NCI-H128 (cell line): ENCODE results near the gene ASB16.

ENCODE experiments used
- DNase-seq: peaks from one replicate; lab custom pipeline; 2025; ENCODE audit not compliant: unreplicated experiment; lab: John Stamatoyannopoulos, UW

ASB16 gene

DNA sequence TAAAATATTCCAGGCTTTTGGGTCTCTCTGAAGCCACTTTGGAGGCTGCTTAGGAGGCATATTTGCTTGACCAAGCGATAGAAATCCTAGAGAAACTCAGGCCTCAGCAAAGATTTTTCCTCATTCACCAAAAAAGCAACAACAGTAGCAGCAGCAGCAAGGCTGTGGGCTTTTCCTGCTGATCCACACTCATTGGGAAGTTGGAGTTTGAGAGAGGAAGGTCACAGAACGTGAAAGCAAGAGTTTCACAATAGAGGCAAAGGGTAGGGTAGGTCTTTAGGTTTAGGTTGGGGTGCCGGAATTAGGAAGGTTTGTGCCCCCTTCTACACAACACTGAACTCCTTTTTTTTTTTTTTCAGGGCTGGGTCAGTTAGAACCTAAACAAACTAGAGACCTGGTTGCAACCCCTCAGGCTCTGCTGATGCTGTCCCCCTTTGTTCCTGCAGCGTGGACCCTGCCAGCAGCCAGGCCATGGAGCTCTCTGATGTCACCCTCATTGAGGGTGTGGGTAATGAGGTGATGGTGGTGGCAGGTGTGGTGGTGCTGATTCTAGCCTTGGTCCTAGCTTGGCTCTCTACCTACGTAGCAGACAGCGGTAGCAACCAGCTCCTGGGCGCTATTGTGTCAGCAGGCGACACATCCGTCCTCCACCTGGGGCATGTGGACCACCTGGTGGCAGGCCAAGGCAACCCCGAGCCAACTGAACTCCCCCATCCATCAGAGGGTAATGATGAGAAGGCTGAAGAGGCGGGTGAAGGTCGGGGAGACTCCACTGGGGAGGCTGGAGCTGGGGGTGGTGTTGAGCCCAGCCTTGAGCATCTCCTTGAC is 18.3 kb downstream of the ASB16 start:
- DNase-seq = no peak

DNA sequence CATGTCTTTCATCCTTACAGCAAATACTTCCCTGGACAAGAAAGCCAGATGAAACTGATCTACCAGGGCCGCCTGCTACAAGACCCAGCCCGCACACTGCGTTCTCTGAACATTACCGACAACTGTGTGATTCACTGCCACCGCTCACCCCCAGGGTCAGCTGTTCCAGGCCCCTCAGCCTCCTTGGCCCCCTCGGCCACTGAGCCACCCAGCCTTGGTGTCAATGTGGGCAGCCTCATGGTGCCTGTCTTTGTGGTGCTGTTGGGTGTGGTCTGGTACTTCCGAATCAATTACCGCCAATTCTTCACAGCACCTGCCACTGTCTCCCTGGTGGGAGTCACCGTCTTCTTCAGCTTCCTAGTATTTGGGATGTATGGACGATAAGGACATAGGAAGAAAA is 20.0 kb downstream of the ASB16 start:
- DNase-seq = no peak

DNA sequence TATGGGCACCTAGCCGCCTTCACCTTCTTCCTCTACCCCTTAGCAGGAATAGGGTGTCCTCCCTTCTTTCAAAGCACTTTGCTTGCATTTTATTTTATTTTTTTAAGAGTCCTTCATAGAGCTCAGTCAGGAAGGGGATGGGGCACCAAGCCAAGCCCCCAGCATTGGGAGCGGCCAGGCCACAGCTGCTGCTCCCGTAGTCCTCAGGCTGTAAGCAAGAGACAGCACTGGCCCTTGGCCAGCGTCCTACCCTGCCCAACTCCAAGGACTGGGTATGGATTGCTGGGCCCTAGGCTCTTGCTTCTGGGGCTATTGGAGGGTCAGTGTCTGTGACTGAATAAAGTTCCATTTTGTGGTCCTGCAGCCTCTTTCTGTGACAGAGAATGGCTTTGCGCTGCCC is 20.9 kb downstream of the ASB16 start:
- no peak for DNase-seq

DNA sequence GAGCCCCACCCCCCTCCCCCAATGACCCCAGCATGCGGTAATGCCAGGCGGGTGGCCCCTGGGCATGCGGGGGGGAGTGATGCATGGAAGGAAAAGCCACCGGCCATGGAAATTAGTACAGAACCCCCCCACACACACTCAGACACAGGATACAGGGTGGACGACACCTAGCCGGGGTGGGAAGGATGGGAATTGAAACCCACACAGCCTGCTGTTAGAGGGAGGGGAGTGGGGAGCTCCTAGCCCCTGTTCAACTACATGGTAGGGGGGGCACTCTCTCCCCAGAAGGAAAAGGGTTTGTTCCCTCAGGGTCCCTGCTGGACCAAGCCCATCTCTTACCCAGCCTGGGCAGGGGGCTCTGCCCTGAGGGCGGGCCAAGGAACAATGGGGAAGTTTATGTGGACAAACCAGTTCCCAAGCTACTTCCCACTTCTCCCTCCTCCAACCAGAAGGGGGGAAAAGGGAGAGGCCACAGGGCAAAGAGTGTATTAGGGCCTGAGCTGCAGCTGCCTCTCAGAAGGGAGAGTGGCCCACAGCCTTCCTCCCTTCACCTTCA is 21.5 kb downstream of the ASB16 start:
- DNase-seq = no peak

DNA sequence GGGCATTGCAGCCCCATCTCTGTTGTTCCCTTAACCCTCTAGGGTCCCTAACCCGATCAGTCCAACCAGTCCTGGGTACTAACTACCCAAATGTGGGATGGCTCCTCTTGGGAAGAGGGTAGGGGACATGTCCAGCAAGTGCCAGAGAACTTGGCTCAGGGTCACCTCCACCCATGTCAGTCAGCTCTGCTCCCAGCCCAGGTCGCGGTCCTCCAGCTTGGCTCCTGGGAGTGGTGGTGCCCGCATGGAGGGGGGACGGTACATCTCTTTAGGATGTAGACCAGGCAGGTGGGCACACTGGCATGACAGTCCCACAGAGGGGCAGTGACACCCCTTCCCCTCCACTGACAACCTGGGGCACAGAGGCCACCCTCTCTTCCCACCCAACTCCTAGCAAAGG is 22.2 kb downstream of the ASB16 start:
- DNase-seq = no peak

DNA sequence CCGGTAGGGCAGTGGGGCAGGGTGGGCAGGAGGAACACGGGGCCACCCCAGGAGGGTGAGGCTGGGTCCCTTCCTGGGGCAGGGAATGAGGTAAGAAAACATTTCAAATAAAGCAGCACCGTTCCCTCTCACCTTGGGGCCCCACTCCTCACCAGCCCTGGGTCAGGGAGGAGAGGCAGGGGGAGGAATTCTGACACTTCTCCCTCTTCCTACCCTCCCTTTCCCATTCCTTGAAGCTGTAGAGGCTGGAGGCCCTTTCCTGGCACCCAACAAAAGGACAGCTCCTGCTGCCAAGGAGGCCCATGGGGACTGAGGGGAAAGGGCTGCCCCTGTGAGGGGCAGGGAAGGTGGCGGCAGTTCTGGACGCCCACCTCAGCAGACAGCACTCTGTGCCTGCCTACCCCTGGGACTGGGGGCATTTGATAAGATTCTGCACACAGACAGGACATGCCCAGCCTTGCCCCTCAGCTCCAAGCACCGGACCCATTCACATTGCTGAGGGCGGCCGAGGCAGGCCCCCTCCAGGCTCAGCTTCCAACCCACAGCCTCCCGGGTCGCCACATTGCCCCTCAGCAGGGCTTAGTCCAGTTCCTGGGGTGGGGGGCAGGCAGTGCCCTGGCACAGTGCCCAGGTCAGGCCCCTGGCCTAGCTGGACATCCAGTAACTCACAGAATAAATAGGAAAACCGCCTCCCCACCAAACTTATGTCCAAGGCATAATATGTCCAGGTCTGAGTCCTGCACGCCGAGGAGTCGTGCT is 23.0 kb downstream of the ASB16 start:
- DNase-seq = no peak

DNA sequence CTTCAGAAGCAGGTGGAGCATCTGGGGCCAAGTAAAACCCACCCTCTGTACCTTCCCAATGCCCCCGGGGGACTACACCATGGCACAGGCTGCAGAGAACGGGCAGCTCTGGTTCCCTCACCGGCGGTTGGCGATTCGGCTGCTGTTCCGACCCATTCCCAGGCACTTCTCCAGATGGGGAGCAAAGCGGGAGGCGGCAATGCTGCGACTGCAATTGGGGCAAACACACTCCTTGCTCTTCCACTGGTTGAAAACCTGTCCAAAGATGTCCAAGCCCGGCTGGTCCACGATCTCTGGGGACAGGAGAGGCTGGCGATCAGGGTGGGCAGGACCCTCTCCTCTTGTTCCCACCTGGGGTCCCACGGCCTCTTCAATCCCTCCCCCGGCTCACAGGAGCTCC is 26.6 kb downstream of the ASB16 start:
- no peak for DNase-seq

DNA sequence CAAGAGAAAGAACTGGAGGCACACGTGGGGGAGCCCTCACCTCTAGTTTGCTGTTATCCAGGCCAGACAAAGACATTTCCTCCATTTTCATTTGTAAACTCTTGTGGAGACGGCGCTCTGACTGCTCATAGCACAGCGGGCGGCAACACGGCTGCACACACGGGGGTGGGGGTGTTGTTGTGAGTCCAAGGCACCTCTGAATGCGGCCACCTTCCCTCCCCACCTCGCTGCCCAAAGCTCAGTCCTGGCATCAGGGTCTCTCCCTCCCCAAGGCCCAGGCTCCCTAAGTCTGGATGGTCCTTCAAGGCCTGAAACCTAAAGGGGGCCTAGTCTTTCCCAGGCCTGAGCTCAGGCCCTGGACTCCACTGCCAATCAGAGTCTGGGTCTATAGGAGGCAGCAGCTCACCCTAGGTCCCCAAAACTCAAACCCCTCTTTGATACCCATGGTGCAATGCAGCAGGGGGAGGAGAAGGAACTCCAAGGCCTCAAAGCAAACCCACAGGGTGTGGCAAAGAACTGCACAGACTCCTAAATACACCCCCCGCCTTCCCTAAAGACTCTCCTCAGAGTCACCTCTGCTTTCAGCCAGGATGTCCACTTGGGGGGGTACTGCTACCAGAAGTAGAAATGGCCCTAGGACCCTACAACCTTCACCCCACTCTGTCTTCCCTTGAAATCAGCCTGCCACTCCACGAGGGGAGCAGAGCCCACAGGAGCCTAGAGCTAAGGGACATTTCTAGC is 27.6 kb downstream of the ASB16 start:
- no peak for DNase-seq

DNA sequence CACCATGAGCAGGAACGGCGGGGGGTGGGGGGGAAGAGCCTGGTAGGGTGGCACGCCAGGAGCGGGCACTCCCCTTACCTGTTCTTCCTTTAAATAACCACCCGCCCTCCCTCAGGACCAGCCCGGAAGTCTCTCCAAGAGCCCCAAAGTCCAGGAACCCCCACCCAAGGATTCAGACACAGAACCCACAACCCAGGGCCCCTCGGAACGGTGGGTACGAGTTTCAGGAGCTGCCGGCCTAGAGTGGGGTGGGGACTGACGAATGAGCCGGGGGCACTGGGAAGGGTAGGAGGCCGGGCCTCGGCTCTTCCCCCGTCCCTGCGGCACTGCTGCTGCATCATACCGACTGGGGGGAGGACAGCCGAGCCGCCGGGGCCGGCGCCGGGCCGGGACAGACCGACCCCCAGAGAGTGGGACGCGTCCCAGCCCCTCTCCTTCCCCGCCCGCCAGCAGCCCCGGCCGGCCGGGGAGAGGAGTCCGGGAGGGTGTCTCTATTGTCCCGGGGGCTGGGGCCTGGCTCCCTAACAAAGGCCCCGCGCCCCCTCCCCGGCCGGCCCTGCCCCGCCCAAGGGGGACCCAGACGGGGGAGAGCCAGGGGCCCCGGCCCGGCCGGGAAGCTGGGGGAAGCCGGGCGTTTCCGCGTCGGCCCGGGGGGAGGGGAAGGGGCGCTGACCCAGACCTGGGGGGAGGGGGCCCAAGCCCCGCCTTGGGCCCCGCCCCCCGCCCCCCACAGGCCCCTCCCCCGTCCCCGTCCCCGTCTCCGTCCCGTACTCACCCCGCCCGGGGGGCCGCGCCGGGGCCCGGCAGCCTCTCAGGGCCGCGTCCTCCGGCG is 28.4 kb downstream of the ASB16 start:
- no peak for DNase-seq

DNA sequence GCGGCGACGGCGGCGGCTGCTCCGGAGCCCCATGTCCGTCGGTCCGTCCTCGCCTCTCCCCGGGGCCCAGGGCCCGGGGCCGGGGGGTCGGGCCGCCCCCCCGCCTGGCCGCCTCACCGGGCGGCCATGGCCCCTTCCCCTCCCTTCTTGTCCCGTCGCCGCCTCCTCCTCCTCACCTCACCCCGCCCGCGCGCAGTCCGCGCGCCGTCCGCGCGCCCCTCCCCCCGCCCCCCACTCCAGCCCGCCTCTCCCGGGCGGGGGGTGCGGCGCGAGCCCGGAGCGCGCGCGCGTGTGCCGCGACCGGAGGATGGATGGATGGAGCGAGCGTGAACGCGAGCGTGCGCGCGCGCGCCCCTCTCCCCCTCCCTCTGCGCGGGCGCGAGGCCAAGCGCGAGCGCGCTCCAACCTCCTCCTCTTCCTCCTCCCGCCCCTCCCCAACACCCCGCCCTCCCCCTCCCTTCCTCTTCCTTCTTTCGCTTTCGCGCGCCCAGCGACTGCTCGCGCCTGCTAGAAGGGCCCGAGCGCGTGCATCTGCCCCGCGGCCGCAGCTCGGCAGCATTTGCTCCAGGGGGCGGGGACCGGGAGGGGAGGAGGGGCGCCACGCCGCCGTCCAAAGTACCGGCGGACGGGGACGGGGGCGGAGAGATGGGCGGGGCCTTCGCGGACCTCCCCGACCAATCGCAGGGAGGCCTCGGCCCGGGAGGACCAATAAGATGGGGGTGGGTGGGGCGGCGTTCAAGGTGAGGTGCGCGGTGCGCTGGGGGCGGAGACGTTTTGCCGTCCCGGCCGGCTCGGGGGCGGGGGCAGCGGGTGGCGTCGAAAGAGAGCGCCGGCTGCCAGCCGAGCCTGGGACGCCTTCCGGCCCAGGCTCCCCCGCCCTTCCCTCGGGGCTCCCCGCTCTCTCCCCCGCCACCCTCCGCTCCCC is 29.3 kb downstream of the ASB16 start, which contains the start of gene ATXN7L3:
Gene ATXN7L3, minus strand, starts transcription at position 332 of the 925 bp plus-strand sequence. CDS start 1,814 bp downstream, outside the sequence.
- peak; percentile 82 for DNase-seq

DNA sequence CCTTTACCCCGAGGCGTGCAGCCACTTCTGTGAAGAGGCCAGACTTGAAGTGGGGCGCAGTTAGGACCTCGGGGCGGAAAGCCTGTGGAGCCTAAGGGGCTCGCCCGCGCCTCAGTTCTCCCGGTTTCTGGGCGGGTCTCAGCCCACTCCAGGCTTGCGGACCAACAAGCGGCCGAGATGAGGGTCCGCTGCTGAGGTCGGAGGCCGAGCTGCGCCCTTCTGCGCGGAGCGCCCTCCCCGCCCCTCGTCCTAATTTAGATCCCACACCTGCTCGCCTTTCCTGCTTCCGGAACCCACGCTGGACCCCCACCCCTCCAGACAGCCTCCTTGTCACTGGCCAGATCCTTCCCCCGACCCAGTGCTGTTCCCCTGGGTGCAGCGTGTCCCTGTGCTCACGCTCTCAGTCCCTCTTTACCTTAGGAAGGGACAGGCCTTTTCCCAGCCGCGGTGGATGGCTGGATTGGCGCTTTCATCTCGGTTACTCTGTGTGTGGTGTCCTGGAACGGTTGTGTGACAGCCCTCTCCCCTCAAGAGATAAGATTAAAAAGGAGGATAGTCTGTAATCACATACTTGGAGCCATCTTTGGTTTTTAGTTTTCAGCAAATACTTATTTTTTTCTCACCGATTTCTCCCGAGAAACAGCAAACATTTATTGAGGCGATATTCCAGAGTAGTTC is 30.1 kb downstream of the ASB16 start:
- DNase-seq = no peak

DNA sequence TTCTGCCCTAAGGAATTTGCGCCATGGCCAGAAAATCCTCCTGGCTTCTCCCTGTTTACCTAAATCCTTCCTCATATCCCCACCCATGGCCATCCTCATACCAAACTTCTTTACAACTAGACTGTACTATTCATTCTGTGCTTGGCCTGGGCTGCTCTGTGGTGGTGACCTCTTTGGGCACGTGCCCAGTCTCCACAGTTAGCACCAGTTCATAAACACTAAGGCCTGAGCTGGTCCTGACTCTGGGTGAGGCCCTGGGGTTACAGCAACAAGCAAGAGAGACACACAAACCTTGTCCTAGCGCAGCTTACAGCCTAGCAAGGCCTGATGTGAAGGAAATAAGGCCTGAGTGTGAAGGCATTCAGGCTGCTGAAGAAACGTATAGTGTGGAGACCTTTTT is 32.3 kb downstream of the ASB16 start:
- no peak for DNase-seq

DNA sequence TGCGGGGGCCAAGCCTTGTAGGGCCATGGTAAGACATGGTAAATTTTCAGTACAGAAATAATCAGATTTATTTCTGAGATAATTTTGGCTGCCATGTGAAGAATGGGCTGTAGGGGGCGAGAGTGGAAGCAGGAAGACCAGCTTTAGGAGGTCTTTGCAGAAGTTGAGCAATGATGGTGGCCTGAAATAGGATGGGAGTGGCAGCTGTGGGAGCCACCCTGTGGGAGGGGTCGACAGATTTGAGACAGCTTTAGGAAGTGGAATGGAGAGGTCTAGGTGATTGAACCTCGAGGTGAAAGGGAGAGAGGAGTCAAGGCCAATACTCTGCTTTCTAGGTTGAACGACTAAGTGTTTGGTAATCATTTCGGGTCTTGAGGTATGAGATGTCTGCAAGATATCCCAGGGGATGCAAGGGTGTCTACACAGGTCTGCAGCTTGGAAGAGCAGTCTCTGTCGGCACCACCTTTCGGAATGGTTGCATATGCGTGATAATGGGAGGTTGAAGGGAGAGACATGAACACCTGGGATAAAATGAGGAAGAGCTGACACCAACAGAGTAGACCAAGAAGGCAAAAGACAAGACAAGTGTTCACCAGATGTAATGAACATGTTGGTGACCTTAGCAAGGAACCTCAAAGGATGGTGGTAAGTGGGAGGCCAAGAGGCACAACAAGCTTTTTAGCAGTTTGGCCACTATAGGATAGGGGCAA is 33.4 kb downstream of the ASB16 start:
- DNase-seq = no peak

DNA sequence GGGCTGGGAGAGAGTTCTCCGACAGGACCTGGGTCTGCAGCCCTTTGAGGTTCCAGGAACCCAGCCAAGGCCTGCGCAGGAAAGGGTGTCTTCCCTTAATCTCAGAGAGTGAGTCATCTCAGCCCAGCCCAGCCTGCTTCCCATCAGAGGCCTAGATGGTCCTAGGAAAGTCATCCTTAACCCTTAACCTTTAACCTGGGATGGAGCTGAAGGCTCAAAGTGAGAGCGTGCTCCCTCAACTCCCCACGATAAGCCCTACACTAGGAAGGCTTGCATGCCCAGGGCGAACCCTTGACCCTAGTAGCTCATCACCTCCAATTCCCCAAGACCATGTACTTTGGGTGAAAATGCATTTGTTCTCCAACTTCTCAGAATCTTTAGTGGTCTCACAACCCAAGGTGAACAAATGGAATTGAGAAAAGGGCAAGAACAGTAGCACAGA is 34.0 kb downstream of the ASB16 start:
- no peak for DNase-seq

DNA sequence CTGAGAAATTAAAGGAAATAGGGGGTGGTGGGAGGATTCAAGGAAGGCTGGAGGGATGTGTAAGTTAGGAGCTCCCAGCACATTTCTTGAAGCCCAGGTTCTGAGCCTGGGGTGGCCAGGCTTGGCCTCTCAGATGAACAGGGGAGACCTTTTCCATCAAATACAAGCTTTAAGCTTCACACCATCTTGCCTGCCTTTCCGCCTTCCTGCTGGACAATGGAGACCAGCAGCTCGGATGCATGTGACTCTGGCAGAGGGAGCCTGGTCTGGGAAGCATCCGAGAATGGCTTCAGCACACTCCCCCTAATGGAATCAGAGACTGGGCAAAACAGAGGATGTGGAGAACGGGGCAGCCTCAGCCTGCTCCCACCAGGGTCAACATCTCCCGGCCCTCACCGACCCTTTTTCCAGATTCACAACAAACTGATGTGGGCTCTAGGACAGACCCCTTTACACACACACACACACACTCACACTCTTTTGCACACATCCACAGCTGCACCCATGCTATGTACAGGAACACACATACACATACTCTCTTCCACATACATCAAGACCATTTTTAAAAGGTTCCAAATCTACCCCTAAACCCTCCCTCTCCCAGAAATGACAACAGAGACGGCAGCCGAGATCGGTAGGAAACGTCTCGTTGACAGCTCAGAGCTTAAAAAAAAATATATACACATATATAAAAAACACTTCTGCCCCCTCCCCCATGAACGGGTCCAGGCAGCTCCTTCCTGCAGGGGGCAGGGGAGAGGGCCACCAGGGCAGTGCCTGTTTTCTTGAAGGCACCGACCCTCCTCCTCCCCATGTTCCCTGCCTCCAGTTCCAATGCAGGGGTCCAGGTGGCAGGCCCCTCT is 35.7 kb downstream of the ASB16 start:
- no peak for DNase-seq

DNA sequence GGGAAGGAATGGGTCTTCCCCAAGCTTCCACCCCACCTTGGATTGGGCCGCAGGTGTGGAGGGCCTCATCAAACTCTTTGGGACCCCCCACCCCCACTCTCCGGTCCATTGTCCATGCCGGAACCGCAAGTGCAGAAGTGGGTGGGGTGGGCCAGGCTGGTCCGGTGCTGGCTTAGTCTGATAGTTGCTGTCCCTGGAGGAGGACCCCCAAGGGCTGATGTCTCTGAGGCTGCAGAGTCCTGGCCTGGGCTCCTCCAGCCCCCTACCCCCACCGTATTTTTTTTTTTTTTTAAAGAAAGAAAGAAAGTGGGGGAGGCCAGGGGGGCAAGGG is 36.3 kb downstream of the ASB16 start:
- DNase-seq = no peak

DNA sequence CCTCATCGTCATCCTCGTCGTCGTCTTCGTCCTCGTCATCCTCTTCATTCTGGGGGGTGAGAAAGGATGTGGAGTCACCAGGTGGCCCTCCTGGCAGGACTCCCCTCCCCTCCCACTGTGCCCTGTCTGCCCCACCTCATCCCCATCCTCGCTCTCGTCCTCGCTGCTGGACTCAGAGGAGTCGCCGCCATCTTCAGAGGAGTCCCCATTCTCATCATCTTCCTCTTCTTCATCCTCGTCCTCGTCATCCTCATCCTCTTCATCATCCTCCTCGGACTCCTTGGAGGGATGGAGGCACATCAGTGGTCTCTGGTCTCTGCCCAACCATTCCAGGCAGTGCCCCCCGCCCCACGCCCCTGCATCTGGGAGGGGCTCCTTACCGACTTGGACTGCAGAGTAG is 36.8 kb downstream of the ASB16 start:
- no peak for DNase-seq
